Measurements from ENCODE around the gene TESK2. TPM values are rescaled to one million over a fixed set of nuclear protein-coding genes. Genes with fewer than 3 reads are reported as not detected.

Gene TESK2
- total RNA-seq, 1 experiment from 2014 or later, result 13.8 TPM

DNA sequence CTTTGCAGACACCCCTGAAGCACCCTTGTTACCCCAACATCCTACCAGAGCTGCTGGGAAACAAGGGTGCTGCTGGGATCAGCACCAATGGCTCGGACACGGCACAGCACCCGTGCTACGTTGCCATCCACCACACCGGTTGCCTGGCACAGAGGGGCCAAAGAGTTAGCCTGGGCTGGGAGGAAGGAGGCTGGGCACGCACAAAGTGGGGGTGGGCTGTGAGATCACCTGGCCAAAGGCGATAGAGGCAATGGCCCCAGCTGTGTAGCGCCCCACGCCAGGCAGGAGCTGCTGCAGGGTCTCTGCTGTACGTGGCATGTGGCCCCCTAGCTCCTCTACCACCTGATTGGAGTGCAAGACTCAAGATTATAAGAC is 158.6 kb downstream of the TESK2 start:
- no TSS peak for BruUV-seq (replicated peaks)

DNA sequence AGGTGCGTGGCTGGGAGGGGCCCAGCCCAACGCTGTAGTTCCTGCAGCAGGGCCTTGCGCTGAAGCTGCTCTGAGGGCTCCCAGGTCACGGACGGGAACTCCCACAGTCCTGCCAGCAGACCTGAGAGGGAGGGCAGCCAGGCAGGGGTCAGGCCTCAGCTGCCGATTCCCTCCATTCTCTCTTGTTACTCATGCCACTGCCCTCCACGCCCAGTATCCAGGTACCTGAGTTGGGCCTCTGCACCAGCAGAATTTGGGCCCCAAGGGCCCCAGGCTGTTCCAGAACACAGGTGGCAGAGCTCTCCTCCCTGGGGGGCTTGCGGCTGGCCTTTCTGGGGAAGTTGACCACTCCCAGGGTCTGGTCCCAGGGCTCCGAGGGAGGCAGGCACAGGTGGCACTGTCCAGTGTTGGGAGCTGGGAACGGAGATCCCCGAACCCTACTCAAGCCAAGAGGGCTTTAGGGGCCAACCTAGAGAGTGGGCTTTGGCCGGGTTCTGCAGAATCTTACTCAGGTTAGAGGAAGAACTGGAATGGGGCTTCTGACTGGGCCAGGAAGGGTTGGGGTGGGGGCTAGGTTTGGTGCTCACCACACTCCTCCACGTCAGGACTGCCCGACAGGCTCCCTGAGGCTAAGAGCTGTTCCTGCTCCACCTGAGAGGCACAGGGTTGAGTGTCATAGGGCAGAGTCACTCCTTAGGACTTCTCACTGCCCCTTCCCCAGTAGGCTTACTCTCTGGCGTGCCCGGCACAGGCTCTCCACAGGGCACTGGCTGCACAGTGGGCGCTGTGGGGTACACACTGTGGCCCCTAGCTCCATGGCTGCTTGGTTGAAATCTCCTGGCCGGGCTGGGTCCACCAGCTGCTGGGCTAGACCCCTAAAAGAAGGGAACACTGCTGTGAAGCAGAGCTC is 159.3 kb downstream of the TESK2 start:
- DNase-seq, result no peak
- intact Hi-C loops (cut with micrococcal nuclease; ENCODE audit: unreplicated experiment), result no loop called here
- Histone ChIP-seq H3K9me3 (ENCODE audit: insufficient read depth, low read depth) (no peaks in the 10 kb centered on the region), H3K9me2 (ENCODE audit: insufficient read depth) (no peaks in the 10 kb centered on the region), H3K4me2 (no peak overlapping the region), H3F3A (ENCODE audit: insufficient read depth, low read depth) (peaks cover 48% of the 10 kb centered on the region), H3K4me1 (replicated peaks; ENCODE audit: insufficient read depth) (peaks cover 52% of the 10 kb centered on the region), H3K27me3 (ENCODE audit: insufficient read depth, low read depth) (no peaks in the 10 kb centered on the region), H4K20me1 (ENCODE audit: insufficient read depth) (no peaks in the 10 kb centered on the region), H3K79me2 (ENCODE audit: low read depth) (peaks cover 36% of the 10 kb centered on the region), H3K27ac (no peak overlapping the region), H2AFZ (no peak overlapping the region), H3K4me3 (no peak overlapping the region), H3K36me3 (ENCODE audit: low read depth) (0 out of 2 replicates have a peak, but pooled peaks cover 9% of the 10 kb centered on the region)
- POLR2A ChIA-PET (ENCODE audit: unreplicated experiment), result no interaction called here
- no peak for TF ChIP-seq EZH2 (IDR thresholded peaks at IDR 0.05; ENCODE audit: low read depth)
- TF ChIP-seq, protein P1, sequence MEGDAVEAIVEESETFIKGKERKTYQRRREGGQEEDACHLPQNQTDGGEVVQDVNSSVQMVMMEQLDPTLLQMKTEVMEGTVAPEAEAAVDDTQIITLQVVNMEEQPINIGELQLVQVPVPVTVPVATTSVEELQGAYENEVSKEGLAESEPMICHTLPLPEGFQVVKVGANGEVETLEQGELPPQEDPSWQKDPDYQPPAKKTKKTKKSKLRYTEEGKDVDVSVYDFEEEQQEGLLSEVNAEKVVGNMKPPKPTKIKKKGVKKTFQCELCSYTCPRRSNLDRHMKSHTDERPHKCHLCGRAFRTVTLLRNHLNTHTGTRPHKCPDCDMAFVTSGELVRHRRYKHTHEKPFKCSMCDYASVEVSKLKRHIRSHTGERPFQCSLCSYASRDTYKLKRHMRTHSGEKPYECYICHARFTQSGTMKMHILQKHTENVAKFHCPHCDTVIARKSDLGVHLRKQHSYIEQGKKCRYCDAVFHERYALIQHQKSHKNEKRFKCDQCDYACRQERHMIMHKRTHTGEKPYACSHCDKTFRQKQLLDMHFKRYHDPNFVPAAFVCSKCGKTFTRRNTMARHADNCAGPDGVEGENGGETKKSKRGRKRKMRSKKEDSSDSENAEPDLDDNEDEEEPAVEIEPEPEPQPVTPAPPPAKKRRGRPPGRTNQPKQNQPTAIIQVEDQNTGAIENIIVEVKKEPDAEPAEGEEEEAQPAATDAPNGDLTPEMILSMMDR (conservative IDR thresholded peaks at IDR 0.05), result no peak
- CTCF ChIA-PET, result no interaction called here
- BruUV-seq (replicated peaks), result no TSS peak

More for the DNA sequence above, 158.6 kb downstream of the TESK2 start:
- no peaks in the 10 kb centered on the region for H3K27me3 ChIP-seq (ENCODE audit: insufficient read depth, low read depth)
- H3K36me3 ChIP-seq (ENCODE audit: low read depth), result 0 out of 2 replicates have a peak, but pooled peaks cover 9% of the 10 kb centered on the region
- no peak overlapping the region for H3K27ac ChIP-seq
- intact Hi-C loops (cut with micrococcal nuclease; ENCODE audit: unreplicated experiment), result no loop called here
- H3K4me1 ChIP-seq (replicated peaks; ENCODE audit: insufficient read depth), result peaks cover 59% of the 10 kb centered on the region
- no peak overlapping the region for H2AFZ ChIP-seq
- H3K9me2 ChIP-seq (ENCODE audit: insufficient read depth), result no peaks in the 10 kb centered on the region
- CTCF ChIA-PET, result no interaction called here
- POLR2A ChIA-PET (ENCODE audit: unreplicated experiment), result interaction anchor here (0.6 kb wide), 1 partner anchor 354 kb away, joined by 3 read pairs; the partner anchor contains the start of gene GPBP1L1
- TF ChIP-seq, protein P1 (conservative IDR thresholded peaks at IDR 0.05), result no peak
- no peak overlapping the region for H3K4me3 ChIP-seq
- no peak for DNase-seq
- no peaks in the 10 kb centered on the region for H3K9me3 ChIP-seq (ENCODE audit: insufficient read depth, low read depth)
- no peaks in the 10 kb centered on the region for H4K20me1 ChIP-seq (ENCODE audit: insufficient read depth)
- peaks cover 33% of the 10 kb centered on the region for H3K79me2 ChIP-seq (ENCODE audit: low read depth)
- no peak overlapping the region for H3K4me2 ChIP-seq
- H3F3A ChIP-seq (ENCODE audit: insufficient read depth, low read depth), result peaks cover 51% of the 10 kb centered on the region

DNA sequence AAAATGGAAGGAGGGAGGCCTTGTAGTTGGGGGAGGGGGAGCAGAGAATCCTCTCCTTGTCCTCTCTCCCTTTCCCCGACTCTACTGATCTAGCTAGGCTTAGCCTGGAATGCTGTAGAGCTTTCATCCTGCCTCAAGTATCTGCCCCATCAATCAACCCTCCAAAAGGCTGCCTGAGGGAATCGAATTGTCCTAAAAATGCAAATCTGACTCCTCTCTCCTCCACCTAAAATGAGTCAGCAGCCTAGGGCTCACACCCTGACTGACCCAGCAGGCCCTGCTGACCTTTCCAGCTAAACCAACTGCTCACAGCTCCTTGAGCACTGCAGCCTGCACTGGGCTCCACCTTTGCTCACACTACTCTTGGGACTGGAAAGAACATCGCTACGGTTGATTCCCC is 161.5 kb downstream of the TESK2 start:
- intact Hi-C loops (cut with micrococcal nuclease; ENCODE audit: unreplicated experiment), result loop anchor here (1.0 to 5.0 kb wide), 3 partner anchors 11 to 853 kb away; partner anchors contain the start of genes MUTYH and TOE1
- H3K27ac ChIP-seq, result peak overlapping the region; percentile 77
- DNase-seq, result peak; percentile 86 to 96
- H4K20me1 ChIP-seq (ENCODE audit: insufficient read depth), result no peaks in the 10 kb centered on the region
- BruUV-seq (replicated peaks), result no TSS peak
- CTCF ChIA-PET, result interaction anchor here (0.6 to 1.4 kb wide), 3 partner anchors 19 to 617 kb away, joined by 7 to 16 read pairs (median 10); no protein-coding TSS in a partner anchor
- POLR2A ChIA-PET (ENCODE audit: unreplicated experiment), result interaction anchor here (0.5 to 1.5 kb wide), 8 partner anchors 11 to 852 kb away, joined by 3 to 14 read pairs (median 4); partner anchors contain the start of genes MUTYH, PLK3 and TOE1
- peaks cover 42% of the 10 kb centered on the region for H3K4me1 ChIP-seq (replicated peaks; ENCODE audit: insufficient read depth)
- H3K27me3 ChIP-seq (ENCODE audit: insufficient read depth, low read depth), result no peaks in the 10 kb centered on the region
- no peaks in the 10 kb centered on the region for H3K9me2 ChIP-seq (ENCODE audit: insufficient read depth)
- H3K4me2 ChIP-seq, result peak overlapping the region; percentile 96
- peaks cover 34% of the 10 kb centered on the region for H3F3A ChIP-seq (ENCODE audit: insufficient read depth, low read depth)
- H3K79me2 ChIP-seq (ENCODE audit: low read depth), result peaks cover 28% of the 10 kb centered on the region
- H2AFZ ChIP-seq, result no peak overlapping the region
- H3K4me3 ChIP-seq, result peak overlapping the region; percentile 85; the same call in 1 of the 2 replicates
- no peak for TF ChIP-seq EZH2 (IDR thresholded peaks at IDR 0.05; ENCODE audit: low read depth)
- TF ChIP-seq, protein P1 (conservative IDR thresholded peaks at IDR 0.05), result no peak
- 0 out of 2 replicates have a peak, but pooled peaks cover 9% of the 10 kb centered on the region for H3K36me3 ChIP-seq (ENCODE audit: low read depth)
- no peaks in the 10 kb centered on the region for H3K9me3 ChIP-seq (ENCODE audit: insufficient read depth, low read depth)

Data from PC-9 (cell line).